Measurements from ENCODE around the gene PKHD1.

- TF ChIP-seq CTCF (conservative IDR thresholded peaks at IDR 0.05; ENCODE audit: low read depth, low read length) (no peak), EZH2 (IDR thresholded peaks at IDR 0.05; ENCODE audit: borderline replicate concordance, low read depth, low read length, poor library complexity, severe bottlenecking) (no peak)
Observed at GRCh38 chr6:51817832-51818231, 269.6 kb downstream of the PKHD1 start.
